Mucosa of descending colon (tissue), 3 donors: Measurements from ENCODE around the gene RAB10. TPM values are rescaled to one million over a fixed set of nuclear protein-coding genes. Genes with fewer than 3 reads are reported as not detected.

ENCODE experiments used
- ATAC-seq: fragments of 200-7000 bp; cut with Tn5 transposase; one replicate; pipeline ENCODE4 v1.9.1; 2020; ENCODE audit warnings: mild to moderate bottlenecking, moderate library complexity
- DNase-seq, 3 donors: peaks; one replicate each; pipeline ENCODE4 v3.0.0-alpha.2; 2020
- H3K36me3 ChIP-seq: fragments of 200-600 bp; one replicate; pipeline ENCODE4 v1.8.0; 2021; ENCODE audit warnings: low read depth, mild to moderate bottlenecking
- H3K4me1 ChIP-seq: fragments of 200-600 bp; one replicate; pipeline ENCODE4 v1.8.0; 2021; ENCODE audit warnings: low read depth, mild to moderate bottlenecking
- H3K4me3 ChIP-seq: fragments of 200-600 bp; one replicate; pipeline ENCODE4 v1.8.0; 2021; ENCODE audit warnings: mild to moderate bottlenecking
- H3K9me3 ChIP-seq: fragments of 200-600 bp; one replicate; pipeline ENCODE4 v1.8.0; 2021; ENCODE audit warnings: mild to moderate bottlenecking
- intact Hi-C, 2 donors: fragments of 100-400 bp; cut with DNase I in 1 of 2; cut with micrococcal nuclease in 1 of 2; formaldehyde crosslinking; loops; one replicate each; pipeline versions ENCODE4 v1.11.0 to v1.11.1; 2022; cut with DNase I, micrococcal nuclease
- total RNA-seq, 3 donors: library from RNA; stranded (reverse); fragmentation: NEBNext Ultra II Directional in 2 of 3; extraction: Animal tissue kit (Norgen Biotek cat#: 25700) in 2 of 3; gene quantifications; one replicate each; pipeline versions ENCODE4 v1.2.1 to v1.2.4, GENCODE V29; 2021 to 2023
- TF ChIP-seq, protein P1 (sequence below): fragments of 200-600 bp; IDR thresholded peaks from one replicate; pipeline ENCODE4 v1.8.0; 2022; ENCODE audit warnings: antibody characterized with exemption, mild to moderate bottlenecking
- donor health status: DM: no; HTN: no; CAD: no; lungs with moderate emphysema.
- donor health status: DM: no; HTN: no; CAD: no.
- donor health status: DM: no; HTN: yes; CAD: no.

The RAB10 gene
- total RNA-seq, 3 donors from 2014 or later = 129 to 166 (median 162) TPM

DNA sequence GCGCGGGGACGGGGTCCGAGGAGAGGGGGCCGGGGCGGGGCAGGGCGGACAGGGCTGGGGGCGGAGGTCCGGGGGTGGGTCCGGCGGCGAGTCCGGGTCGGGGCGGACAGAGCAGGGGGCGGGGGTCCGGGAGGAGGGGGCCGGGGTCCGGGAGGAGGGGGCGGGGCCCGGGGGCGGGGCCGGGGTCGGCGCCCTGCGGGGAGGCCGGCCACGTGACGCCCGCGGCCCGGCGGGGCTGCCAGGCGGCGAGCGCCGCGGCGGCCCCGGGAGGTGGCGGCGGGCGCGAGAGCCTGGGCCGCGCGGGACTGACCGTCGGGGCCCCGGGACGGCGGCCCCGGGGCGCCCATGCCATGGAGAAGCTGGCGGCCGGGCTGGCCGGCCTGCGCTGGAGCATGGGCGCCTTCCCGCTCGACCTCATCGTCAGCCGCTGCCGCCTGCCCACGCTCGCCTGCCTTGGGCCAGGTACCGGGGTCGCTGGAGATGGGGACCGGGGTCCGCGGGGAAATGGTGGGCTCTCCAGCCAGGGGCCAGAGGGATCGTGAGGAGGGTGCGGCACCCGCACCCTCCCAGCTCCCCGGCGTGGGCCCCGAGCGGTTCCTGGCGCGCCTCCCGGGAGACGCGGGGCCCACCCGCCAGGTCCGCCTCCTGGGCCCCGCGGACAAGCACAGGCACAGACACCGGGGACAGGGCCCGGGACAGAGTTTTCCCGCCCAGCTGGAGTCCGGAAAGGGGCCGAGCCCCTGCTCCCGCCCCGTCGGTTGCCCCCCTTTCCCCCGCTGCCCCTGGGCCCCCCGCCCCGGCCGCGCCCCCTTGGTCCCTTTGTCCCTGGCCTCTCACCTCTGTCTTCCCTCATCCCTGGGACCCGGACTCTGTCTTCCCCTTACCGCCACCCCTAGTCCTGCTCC is 139.2 kb downstream of the RAB10 start, which contains the start of gene GAREM2:
Gene GAREM2 (plus strand): TSS at position 218 of the 905 bp plus-strand sequence. CDS start 133 bp downstream, at position 351.
- Histone ChIP-seq H3K9me3 (no peaks in the 10 kb centered on the region), H3K4me3 (no peak within 1 kb of the TSS), H3K4me1 (peaks cover 11% of the 10 kb centered on the region), H3K36me3 (no peaks in the 10 kb centered on the region)
- intact Hi-C loops = no loop called here
- TF ChIP-seq, protein P1, sequence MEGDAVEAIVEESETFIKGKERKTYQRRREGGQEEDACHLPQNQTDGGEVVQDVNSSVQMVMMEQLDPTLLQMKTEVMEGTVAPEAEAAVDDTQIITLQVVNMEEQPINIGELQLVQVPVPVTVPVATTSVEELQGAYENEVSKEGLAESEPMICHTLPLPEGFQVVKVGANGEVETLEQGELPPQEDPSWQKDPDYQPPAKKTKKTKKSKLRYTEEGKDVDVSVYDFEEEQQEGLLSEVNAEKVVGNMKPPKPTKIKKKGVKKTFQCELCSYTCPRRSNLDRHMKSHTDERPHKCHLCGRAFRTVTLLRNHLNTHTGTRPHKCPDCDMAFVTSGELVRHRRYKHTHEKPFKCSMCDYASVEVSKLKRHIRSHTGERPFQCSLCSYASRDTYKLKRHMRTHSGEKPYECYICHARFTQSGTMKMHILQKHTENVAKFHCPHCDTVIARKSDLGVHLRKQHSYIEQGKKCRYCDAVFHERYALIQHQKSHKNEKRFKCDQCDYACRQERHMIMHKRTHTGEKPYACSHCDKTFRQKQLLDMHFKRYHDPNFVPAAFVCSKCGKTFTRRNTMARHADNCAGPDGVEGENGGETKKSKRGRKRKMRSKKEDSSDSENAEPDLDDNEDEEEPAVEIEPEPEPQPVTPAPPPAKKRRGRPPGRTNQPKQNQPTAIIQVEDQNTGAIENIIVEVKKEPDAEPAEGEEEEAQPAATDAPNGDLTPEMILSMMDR = no peak
- ATAC-seq (peak; percentile 23), DNase-seq (no peak)

GRCh38 chr2:26173776-26174482 is 140.0 kb downstream of the RAB10 start:
- DNase-seq (no peak), ATAC-seq (no peak)
- intact Hi-C loops = no loop called here
- Histone ChIP-seq H3K4me3 (no peak overlapping the region), H3K4me1 (peaks cover 11% of the 10 kb centered on the region), H3K9me3 (no peaks in the 10 kb centered on the region), H3K36me3 (no peaks in the 10 kb centered on the region)
- TF ChIP-seq, protein P1 = no peak

DNA sequence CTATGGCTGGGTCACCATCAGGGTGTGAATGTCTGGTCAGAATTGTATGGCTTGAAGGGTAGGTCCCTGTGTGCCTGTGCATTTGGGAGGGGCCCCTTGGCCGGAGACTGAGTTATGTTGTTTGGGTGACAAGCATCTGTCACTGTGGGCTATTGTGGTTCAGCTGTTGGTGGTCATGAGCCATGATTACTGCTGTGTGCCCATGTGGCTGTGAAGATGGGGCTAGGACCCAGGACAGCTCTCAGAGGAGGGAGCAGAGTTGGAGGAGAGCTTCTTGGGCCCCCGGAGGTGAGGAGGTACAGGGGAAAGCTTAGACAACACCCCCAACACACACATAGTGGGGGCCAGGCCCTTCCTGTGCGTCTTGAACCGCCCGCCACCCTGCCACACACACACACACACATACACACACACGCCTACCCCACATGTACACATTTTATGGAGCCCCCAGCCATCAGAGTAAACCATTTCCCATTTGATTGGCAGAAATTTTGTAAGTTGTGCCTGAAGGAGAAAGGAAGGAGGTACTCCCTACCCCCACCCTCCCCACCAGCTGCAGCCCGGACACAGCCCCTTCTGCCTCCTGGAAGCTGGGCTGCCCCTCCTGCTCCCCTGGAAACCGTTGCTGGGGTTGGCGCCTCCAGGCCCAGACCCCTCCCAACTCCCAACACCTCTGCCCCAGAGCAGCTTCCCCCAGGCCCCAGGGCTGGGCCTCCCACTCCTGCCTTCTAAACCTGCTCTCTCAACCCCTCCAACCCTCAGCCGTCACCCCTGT is 141.0 kb downstream of the RAB10 start:
- peaks cover 17% of the 10 kb centered on the region for H3K4me1 ChIP-seq
- TF ChIP-seq, protein P1 = no peak
- no peaks in the 10 kb centered on the region for H3K36me3 ChIP-seq
- H3K9me3 ChIP-seq = no peaks in the 10 kb centered on the region
- H3K4me3 ChIP-seq = no peak overlapping the region
- no peak for DNase-seq
- intact Hi-C loops = no loop called here
- no peak for ATAC-seq

GRCh38 chr2:26175466-26176278 is 141.8 kb downstream of the RAB10 start:
- no peaks in the 10 kb centered on the region for H3K9me3 ChIP-seq
- no peak for DNase-seq
- no peaks in the 10 kb centered on the region for H3K36me3 ChIP-seq
- no peak overlapping the region for H3K4me3 ChIP-seq
- ATAC-seq = no peak
- intact Hi-C loops = no loop called here
- TF ChIP-seq, protein P1 = no peak
- peaks cover 17% of the 10 kb centered on the region for H3K4me1 ChIP-seq

DNA sequence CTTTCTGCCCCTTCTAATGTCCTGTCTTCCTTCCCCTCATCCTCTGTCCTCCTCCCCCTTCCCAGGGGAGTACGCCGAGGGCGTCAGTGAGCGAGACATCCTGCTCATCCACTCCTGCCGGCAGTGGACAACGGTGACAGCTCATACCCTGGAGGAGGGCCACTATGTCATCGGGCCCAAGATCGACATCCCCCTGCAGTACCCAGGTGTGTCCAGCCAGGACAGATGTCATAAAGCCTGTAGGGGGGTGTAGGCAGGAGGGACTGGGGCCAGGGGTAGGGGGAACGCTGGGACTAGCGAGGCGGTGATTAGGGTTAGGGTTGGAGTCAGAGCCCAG is 142.4 kb downstream of the RAB10 start:
- intact Hi-C loops = no loop called here
- ATAC-seq = no peak
- no peak for DNase-seq
- Histone ChIP-seq H3K9me3 (no peaks in the 10 kb centered on the region), H3K36me3 (no peaks in the 10 kb centered on the region), H3K4me3 (no peak overlapping the region), H3K4me1 (peaks cover 17% of the 10 kb centered on the region)
- TF ChIP-seq, protein P1 = no peak
